Spleen (tissue), 11 donors: ENCODE measurements around the gene GCDH. TPM values are rescaled to one million over a fixed set of nuclear protein-coding genes. Genes with fewer than 3 reads are reported as not detected.

Experiments
- DNase-seq: peaks from one replicate; pipeline ENCODE4 v3.0.0-alpha.2; 2020
- H3K27ac ChIP-seq, 8 donors: fragments of 200-600 bp; sonication (generic) in 7 of 8; 1 replicate in 4 of 8; 2 replicates in 4 of 8; pipeline versions ENCODE4 v1.5.0 to v1.8.0; 2016 to 2021; ENCODE audit warnings: inconsistent platforms in 4 of 8, mild to moderate bottlenecking in 4 of 8, moderate library complexity in 1 of 8
- H3K27me3 ChIP-seq, 7 donors: fragments of 200-600 bp; sonication (generic) in 6 of 7; replicated peaks in 1 of 7; 1 replicate in 4 of 7; 2 replicates in 3 of 7; pipeline versions ENCODE4 v1.5.0 to v1.8.0; 2016 to 2021; ENCODE audit warnings: inconsistent platforms in 3 of 7, mild to moderate bottlenecking in 1 of 7
- H3K36me3 ChIP-seq, 6 donors: fragments of 200-600 bp; sonication (generic) in 5 of 6; 1 replicate in 4 of 6; 2 replicates in 2 of 6; pipeline versions ENCODE4 v1.5.0 to v1.8.0; 2016 to 2021; ENCODE audit warnings: inconsistent platforms in 2 of 6
- H3K4me1 ChIP-seq, 6 donors: fragments of 200-600 bp; sonication (generic) in 5 of 6; 1 replicate in 3 of 6; 2 replicates in 3 of 6; pipeline versions ENCODE4 v1.5.0 to v1.8.0; 2016 to 2021; ENCODE audit warnings: inconsistent platforms in 3 of 6
- H3K4me3 ChIP-seq, 8 donors: fragments of 200-600 bp; sonication (generic) in 7 of 8; 1 replicate in 4 of 8; 2 replicates in 4 of 8; pipeline versions ENCODE4 v1.5.0 to v1.8.0; 2016 to 2021; ENCODE audit warnings: inconsistent platforms in 4 of 8, mild to moderate bottlenecking in 4 of 8, moderate library complexity in 2 of 8
- H3K9me3 ChIP-seq, 8 donors: fragments of 200-600 bp; sonication (generic) in 7 of 8; 1 replicate in 4 of 8; 2 replicates in 4 of 8; pipeline versions ENCODE4 v1.5.0 to v1.8.0; 2016 to 2021; ENCODE audit warnings: inconsistent platforms in 4 of 8
- CTCF ChIP-seq, 11 experiments: fragments of 200-600 bp in 7 of 11; fragments of 450-650 bp in 4 of 11; sonication (generic) in 4 of 11; IDR thresholded peaks in 8 of 11; conservative IDR thresholded peaks in 3 of 11; 1 replicate in 7 of 11; 2 replicates in 4 of 11; pipeline versions ENCODE4 v1.4.0 to v1.8.0; 2016 to 2021; ENCODE audit warnings: antibody characterized with exemption in 11 of 11, inconsistent platforms in 4 of 11, mild to moderate bottlenecking in 1 of 11
- POLR2A ChIP-seq, 3 donors: fragments of 450-650 bp; IDR thresholded peaks; one replicate each; pipeline ENCODE4 v1.5.1; 2017; ENCODE audit warnings: antibody characterized with exemption in 3 of 3, mild to moderate bottlenecking in 1 of 3
- POLR2AphosphoS5 ChIP-seq, 3 donors: sonication (generic); formaldehyde crosslinking; IDR thresholded peaks; one replicate each; pipeline ENCODE4 v1.5.1; 2017; ENCODE audit warnings: antibody characterized with exemption in 3 of 3
- whole genome bisulfite sequencing, 5 donors: extraction: QIAGEN DNeasy Blood & Tissue Kit in 3 of 5; methylation state at CpG; one replicate each; pipeline versions ENCODE4 v1.1.5 to v1.1.7; 2013 to 2018; 5-methylcytosine and 5-hydroxymethylcytosine counted together
- intact Hi-C: fragments of 100-400 bp; cut with DNase I; formaldehyde crosslinking; loops from one replicate; pipeline ENCODE4 v1.15.0; 2023; ENCODE audit warnings: low total_unique reads
- microRNA-seq, 3 donors: library from miRNA; unstranded; fragments of <30 nt; microRNA quantifications; one replicate each; pipeline versions ENCODE4 to v1.1.0, GENCODE V29; 2019 to 2020
- polyA plus RNA-seq, 3 donors: library from polyadenylated mRNA; stranded (reverse); fragments of 200-250 nt; gene quantifications; one replicate each; pipeline ENCODE4 v1.2.1, GENCODE V29; 2013
- small RNA-seq, 4 donors: library from RNA; depleted of rRNA; stranded (forward); fragments of <200 nt; gene quantifications; one replicate each; pipeline ENCODE3, GENCODE V24; 2016
- total RNA-seq, 7 donors: library from RNA; depleted of rRNA in 3 of 7; stranded (reverse); fragments of >200 nt in 3 of 7; fragmentation: NEBNext Ultra II Directional in 4 of 7; extraction: Animal tissue kit (Norgen Biotek cat#: 25700) in 4 of 7; gene quantifications; one replicate each; pipeline versions ENCODE4 v1.1.0 to v1.2.1, GENCODE V29; 2016 to 2021
- donor health status: healthy with polysubstance abuse.
- donor health status: DM: no; HTN: no; CAD: no; lungs with moderate emphysema.
- donor health status: DM: no; HTN: no; CAD: no.
- donor health status: Bipolar disorder and iron deficiency.
- donor health status: healthy.
- donor health status: DM: no; HTN: no; CAD: no.
- donor health status: DM: yes; HTN: yes; CAD: no.

GCDH gene
- total and polyA plus RNA-seq, 10 donors, result 16.3 to 48.4 (median 28.2) TPM

GRCh38 chr19:12947702-12948611, 57.0 kb downstream of the GCDH start:
- TF ChIP-seq POLR2A (IDR thresholded peaks at IDR 0.05) (no peak), POLR2AphosphoS5 (IDR thresholded peaks at IDR 0.05) (peak in 1 of 3 donors; percentile 9), CTCF (IDR thresholded peaks at IDR 0.05 in 8 of 11, conservative IDR thresholded peaks at IDR 0.05 in 3 of 11) (no peak)
- 83 to 94% (median 91%) methylated on average over 27 to 28 of the region's 28 CpGs for WGBS, 5 donors
- intact Hi-C loops, result no loop called here
- no peak for DNase-seq
- Histone ChIP-seq H3K27ac (peak overlapping the region in 2 of 8 donors; percentile 13 to 16), H3K9me3 (no peaks in the 10 kb centered on the region), H3K4me1 (peaks cover 22 to 86% (median 64%) of the 10 kb centered on the region in 6 donors), H3K27me3 (no peaks in the 10 kb centered on the region), H3K4me3 (no peak overlapping the region), H3K36me3 (peaks cover 5 to 79% (median 76%) of the 10 kb centered on the region in 6 donors)

GRCh38 chr19:12948612-12949362, 57.8 kb downstream of the GCDH start:
- DNase-seq, result no peak
- 90 to 96% (median 92%) methylated on average over 23 to 30 of the region's 30 CpGs for WGBS, 5 donors

More at GRCh38 chr19:12948612-12949362, 57.8 kb downstream of the GCDH start:
- peak overlapping the region in 2 of 8 donors; percentile 13 to 16 for H3K27ac ChIP-seq
- no peaks in the 10 kb centered on the region for H3K27me3 ChIP-seq
- peaks cover 5 to 79% (median 75%) of the 10 kb centered on the region in 6 donors for H3K36me3 ChIP-seq
- intact Hi-C loops, result no loop called here
- H3K4me3 ChIP-seq, result no peak overlapping the region
- H3K9me3 ChIP-seq, result no peaks in the 10 kb centered on the region
- TF ChIP-seq POLR2AphosphoS5 (IDR thresholded peaks at IDR 0.05), result peak in 1 of 3 donors; percentile 20
- no peak for TF ChIP-seq CTCF (IDR thresholded peaks at IDR 0.05 in 8 of 11, conservative IDR thresholded peaks at IDR 0.05 in 3 of 11)
- H3K4me1 ChIP-seq, result peaks cover 20 to 86% (median 64%) of the 10 kb centered on the region in 6 donors

Small RNA genes within 50 kb of the gene (microRNA-seq; reads per million reads assigned to microRNA genes)
- 0 to 0.70 (median 0.36) reads per million in 3 donors for gene MIR5695
- gene MIR6515, result 1.7 to 2.9 (median 2.5) reads per million in 3 donors
- 0 to 0.35 (median 0) reads per million in 3 donors for gene MIR6794

Small RNA genes within 50 kb of the gene (small RNA-seq; reads per million reads assigned to genes)
- gene MIR5695, result 0 to 0.23 (median 0.07) reads per million in 4 donors
- 0 to 0.14 (median 0.06) reads per million in 4 donors for gene MIR6515
- 0 reads per million in 4 donors for gene MIR6794

Other genes starting within 250 kb of the GCDH start
- 100 to 1,000 TPM; 145 to 288 (median 218) TPM for gene MAN2B1, start 224.4 kb upstream of the GCDH start, total RNA-seq
- 100 to 1,000 TPM in 1 of 3 donors, 10 to 100 TPM in 2; 50.6 to 122 (median 83.3) TPM for gene MAN2B1, start 224.4 kb upstream of the GCDH start, polyA plus RNA-seq
- gene WDR83, start 224.4 kb upstream of the GCDH start, total RNA-seq, result 10 to 100 TPM in 6 of 7 donors, 1 to 10 TPM in 1; 6.4 to 15.7 (median 12.9) TPM
- gene WDR83, start 224.4 kb upstream of the GCDH start, polyA plus RNA-seq, result 10 to 100 TPM; 17.0 to 19.5 (median 19.0) TPM
- 100 to 1,000 TPM in 3 of 7 donors, 10 to 100 TPM in 4; 86.8 to 158 (median 96.0) TPM for gene DHPS, start 209.3 kb upstream of the GCDH start, total RNA-seq
- 10 to 100 TPM; 55.1 to 76.6 (median 59.3) TPM for gene DHPS, start 209.3 kb upstream of the GCDH start, polyA plus RNA-seq
- not detected for gene GNG14, start 203.2 kb upstream of the GCDH start, total RNA-seq
- gene GNG14, start 203.2 kb upstream of the GCDH start, polyA plus RNA-seq, result not detected
- 1 to 10 TPM; 1.7 to 5.3 (median 3.8) TPM for gene FBXW9, start 194.5 kb upstream of the GCDH start, total RNA-seq
- gene FBXW9, start 194.5 kb upstream of the GCDH start, polyA plus RNA-seq, result 1 to 10 TPM; 4.8 to 7.4 (median 5.2) TPM
- 10 to 100 TPM; 47.5 to 83.6 (median 61.5) TPM for gene TNPO2, start 167.2 kb upstream of the GCDH start, total RNA-seq
- 10 to 100 TPM; 15.8 to 30.4 (median 22.9) TPM for gene TNPO2, start 167.2 kb upstream of the GCDH start, polyA plus RNA-seq
- 100 to 1,000 TPM; 127 to 225 (median 150) TPM for gene TRIR, start 156.5 kb upstream of the GCDH start, total RNA-seq
- 100 to 1,000 TPM; 346 to 403 (median 386) TPM for gene TRIR, start 156.5 kb upstream of the GCDH start, polyA plus RNA-seq
- gene GET3, start 153.7 kb upstream of the GCDH start, total RNA-seq, result 10 to 100 TPM; 32.7 to 50.7 (median 38.4) TPM
- 10 to 100 TPM; 35.4 to 68.0 (median 52.8) TPM for gene GET3, start 153.7 kb upstream of the GCDH start, polyA plus RNA-seq
- gene BEST2, start 139.4 kb upstream of the GCDH start, total RNA-seq, result not detected
- gene BEST2, start 139.4 kb upstream of the GCDH start, polyA plus RNA-seq, result not detected
- 10 to 100 TPM; 14.8 to 27.4 (median 25.2) TPM for gene HOOK2, start 115.6 kb upstream of the GCDH start, total RNA-seq
- 10 to 100 TPM in 2 of 3 donors, 1 to 10 TPM in 1; 7.1 to 24.3 (median 20.5) TPM for gene HOOK2, start 115.6 kb upstream of the GCDH start, polyA plus RNA-seq
- gene JUNB, start 99.7 kb upstream of the GCDH start, total RNA-seq, result 100 to 1,000 TPM; 102 to 363 (median 189) TPM
- 100 to 1,000 TPM in 1 of 3 donors, 10 to 100 TPM in 2; 57.5 to 118 (median 64.0) TPM for gene JUNB, start 99.7 kb upstream of the GCDH start, polyA plus RNA-seq
- gene PRDX2, start 89.4 kb upstream of the GCDH start, total RNA-seq, result 100 to 1,000 TPM in 6 of 7 donors, 10 to 100 TPM in 1; 97.9 to 203 (median 140) TPM
- 100 to 1,000 TPM in 2 of 3 donors, 10 to 100 TPM in 1; 78.3 to 123 (median 108) TPM for gene PRDX2, start 89.4 kb upstream of the GCDH start, polyA plus RNA-seq
- gene THSD8, start 89.1 kb upstream of the GCDH start, total RNA-seq, result 1 to 10 TPM in 4 of 7 donors, not detected in 3; 1.1 to 4.8 (median 3.4) TPM
- 1 to 10 TPM; 5.2 to 9.1 (median 5.7) TPM for gene THSD8, start 89.1 kb upstream of the GCDH start, polyA plus RNA-seq
- gene RNASEH2A, start 84.6 kb upstream of the GCDH start, total RNA-seq, result 10 to 100 TPM in 6 of 7 donors, 1 to 10 TPM in 1; 9.8 to 15.9 (median 11.7) TPM
- 10 to 100 TPM in 2 of 3 donors, 1 to 10 TPM in 1; 4.4 to 12.2 (median 11.4) TPM for gene RNASEH2A, start 84.6 kb upstream of the GCDH start, polyA plus RNA-seq
- not detected for gene RTBDN, start 56.6 kb upstream of the GCDH start, total RNA-seq
- gene RTBDN, start 56.6 kb upstream of the GCDH start, polyA plus RNA-seq, result not detected
- gene MAST1, start 52.6 kb upstream of the GCDH start, total RNA-seq, result under 1 TPM in 6 of 7 donors, not detected in 1; 0.23 to 0.65 (median 0.33) TPM
- under 1 TPM in 2 of 3 donors, not detected in 1; 0.12 to 0.32 TPM for gene MAST1, start 52.6 kb upstream of the GCDH start, polyA plus RNA-seq
- 10 to 100 TPM; 20.4 to 36.1 (median 24.4) TPM for gene DNASE2, start 9.7 kb upstream of the GCDH start, total RNA-seq
- 10 to 100 TPM; 19.5 to 33.9 (median 28.1) TPM for gene DNASE2, start 9.7 kb upstream of the GCDH start, polyA plus RNA-seq
- gene KLF1, start 4.0 kb upstream of the GCDH start, total RNA-seq, result 10 to 100 TPM in 1 of 7 donors, 1 to 10 TPM in 3, under 1 TPM in 2, not detected in 1; 0.44 to 13.0 (median 2.7) TPM
- gene KLF1, start 4.0 kb upstream of the GCDH start, polyA plus RNA-seq, result under 1 TPM; 0.13 to 0.67 (median 0.33) TPM
- under 1 TPM in 1 of 7 donors, not detected in 6; 0.74 TPM for gene SYCE2, start 28.1 kb downstream of the GCDH start, total RNA-seq
- gene SYCE2, start 28.1 kb downstream of the GCDH start, polyA plus RNA-seq, result under 1 TPM; 0.29 to 0.85 (median 0.30) TPM
- 10 to 100 TPM; 32.8 to 49.9 (median 42.2) TPM for gene FARSA, start 42.6 kb downstream of the GCDH start, total RNA-seq
- gene FARSA, start 42.6 kb downstream of the GCDH start, polyA plus RNA-seq, result 10 to 100 TPM; 25.1 to 55.4 (median 36.3) TPM
- gene CALR, start 47.4 kb downstream of the GCDH start, total RNA-seq, result 100 to 1,000 TPM; 306 to 828 (median 571) TPM
- gene CALR, start 47.4 kb downstream of the GCDH start, polyA plus RNA-seq, result 100 to 1,000 TPM; 150 to 194 (median 193) TPM
- 100 to 1,000 TPM in 1 of 7 donors, 10 to 100 TPM in 6; 80.4 to 109 (median 90.8) TPM for gene RAD23A, start 54.7 kb downstream of the GCDH start, total RNA-seq
- 100 to 1,000 TPM in 2 of 3 donors, 10 to 100 TPM in 1; 88.6 to 134 (median 115) TPM for gene RAD23A, start 54.7 kb downstream of the GCDH start, polyA plus RNA-seq
- 10 to 100 TPM; 12.8 to 33.4 (median 15.8) TPM for gene GADD45GIP1, start 66.1 kb downstream of the GCDH start, total RNA-seq
- 10 to 100 TPM; 39.7 to 47.9 (median 40.8) TPM for gene GADD45GIP1, start 66.1 kb downstream of the GCDH start, polyA plus RNA-seq
- not detected for gene DAND5, start 78.4 kb downstream of the GCDH start, total RNA-seq
- not detected for gene DAND5, start 78.4 kb downstream of the GCDH start, polyA plus RNA-seq
- gene NFIX, start 104.3 kb downstream of the GCDH start, total RNA-seq, result 10 to 100 TPM; 12.3 to 41.4 (median 26.7) TPM
- 1 to 10 TPM; 1.1 to 7.7 (median 1.5) TPM for gene NFIX, start 104.3 kb downstream of the GCDH start, polyA plus RNA-seq
- gene LYL1, start 211.7 kb downstream of the GCDH start, total RNA-seq, result 10 to 100 TPM; 35.5 to 69.4 (median 50.0) TPM
- 10 to 100 TPM; 63.7 to 86.9 (median 68.0) TPM for gene LYL1, start 211.7 kb downstream of the GCDH start, polyA plus RNA-seq
- 10 to 100 TPM; 27.7 to 72.8 (median 37.5) TPM for gene TRMT1, start 225.6 kb downstream of the GCDH start, total RNA-seq
- gene TRMT1, start 225.6 kb downstream of the GCDH start, polyA plus RNA-seq, result 100 to 1,000 TPM in 2 of 3 donors, 10 to 100 TPM in 1; 76.2 to 109 (median 107) TPM
- gene NACC1, start 227.1 kb downstream of the GCDH start, total RNA-seq, result 10 to 100 TPM; 22.0 to 47.0 (median 37.7) TPM
- gene NACC1, start 227.1 kb downstream of the GCDH start, polyA plus RNA-seq, result 10 to 100 TPM in 1 of 3 donors, 1 to 10 TPM in 2; 5.5 to 32.8 (median 7.1) TPM